Fibroblast of villous mesenchyme (primary cell): ENCODE results near the gene CNMD. TPM values are rescaled to one million over a fixed set of nuclear protein-coding genes. Genes with fewer than 3 reads are reported as not detected.

Source experiments
- DNase-seq: peaks from one replicate; pipeline ENCODE4 v3.0.0-alpha.2; 2010; ENCODE audit warnings: low read depth
- H3K4me3 ChIP-seq: 2 replicates; pipeline ENCODE4 v1.5.1; 2011; ENCODE audit warnings: low read depth, mild to moderate bottlenecking, low read length
- CTCF ChIP-seq: IDR thresholded peaks from 2 replicates; pipeline ENCODE4 v1.5.1; 2012; ENCODE audit warnings: low read depth, mild to moderate bottlenecking, low read length; ENCODE audit not compliant: insufficient read depth
- total RNA-seq: library from RNA; depleted of rRNA; stranded (reverse); fragments of >200 nt; gene quantifications from 2 replicates; pipeline ENCODE4 v1.2.3, GENCODE V29; 2012

The CNMD gene
- total RNA-seq, result not detected in 2 replicates

GRCh38 chr13:52739468-52740071 lies at the start of gene CNMD:
TSS of gene CNMD (minus strand) at chr13:52739820. CDS start at chr13:52739701, 119 bp downstream.
- DNase-seq, result no peak
- peak within 1 kb of the TSS; percentile 42 for H3K4me3 ChIP-seq
- no peak for TF ChIP-seq CTCF

- DNase-seq, result no peak
- no peak for TF ChIP-seq CTCF
- H3K4me3 ChIP-seq, result no peak overlapping the region
Observed at GRCh38 chr13:52788011-52788410, 48.4 kb upstream of the CNMD start.

- DNase-seq, result no peak
- no peak for TF ChIP-seq CTCF
- no peak overlapping the region for H3K4me3 ChIP-seq
Observed at GRCh38 chr13:52787235-52787634, 47.6 kb upstream of the CNMD start.

- DNase-seq, result no peak
- no peak overlapping the region for H3K4me3 ChIP-seq
- TF ChIP-seq CTCF, result no peak
Observed at GRCh38 chr13:52786766-52787165, 47.1 kb upstream of the CNMD start.

GRCh38 chr13:52785739-52786138 lies 46.1 kb upstream of the CNMD start:
- no peak for TF ChIP-seq CTCF
- no peak for DNase-seq
- no peak overlapping the region for H3K4me3 ChIP-seq

GRCh38 chr13:52784591-52785340 lies 45.1 kb upstream of the CNMD start:
- DNase-seq, result no peak
- TF ChIP-seq CTCF, result no peak
- no peak overlapping the region for H3K4me3 ChIP-seq

GRCh38 chr13:52783943-52784342 lies 44.3 kb upstream of the CNMD start:
- DNase-seq, result no peak
- TF ChIP-seq CTCF, result no peak
- no peak overlapping the region for H3K4me3 ChIP-seq
